Prostate gland (tissue), 2 donors: ENCODE results near the gene RIPPLY1. TPM values are rescaled to one million over a fixed set of nuclear protein-coding genes. Genes with fewer than 3 reads are reported as not detected.

Experiments
- DNase-seq: peaks from one replicate; pipeline ENCODE4 v3.0.0-alpha.2; 2019; ENCODE audit warnings: low spot score
- H3K27ac ChIP-seq, 2 donors: fragments of 200-600 bp; sonication (generic); 2 replicates each; pipeline ENCODE4 v1.5.1; 2017 to 2019
- H3K27me3 ChIP-seq: fragments of 200-600 bp; sonication (generic); replicated peaks from 2 replicates; pipeline ENCODE4 v1.5.1; 2019; ENCODE audit not compliant: insufficient read depth
- H3K36me3 ChIP-seq, 2 donors: fragments of 200-600 bp; sonication (generic); 1 replicate in 1 of 2; 2 replicates in 1 of 2; pipeline versions ENCODE4 v1.5.1 to v1.8.1; 2017 to 2019
- H3K4me1 ChIP-seq: fragments of 200-600 bp; sonication (generic); replicated peaks from 2 replicates; pipeline ENCODE4 v1.5.1; 2019
- H3K4me3 ChIP-seq, 2 donors: fragments of 200-600 bp; sonication (generic); 2 replicates each; pipeline ENCODE4 v1.5.1; 2017 to 2019
- H3K9me3 ChIP-seq: fragments of 200-600 bp; sonication (generic); 2 replicates; pipeline ENCODE4 v1.5.1; 2017
- POLR2A ChIP-seq: fragments of 450-650 bp; IDR thresholded peaks from one replicate; pipeline ENCODE4 v1.6.1; 2016; ENCODE audit warnings: antibody characterized with exemption, mild to moderate bottlenecking
- POLR2AphosphoS5 ChIP-seq: sonication (generic); formaldehyde crosslinking; IDR thresholded peaks from one replicate; pipeline ENCODE4 v1.6.1; 2017; ENCODE audit warnings: antibody characterized with exemption
- WGBS: methylation state at CpG from one replicate; pipeline ENCODE4 v1.1.5; 2018; 5-methylcytosine and 5-hydroxymethylcytosine counted together
- intact Hi-C: fragments of 100-400 bp; cut with DNase I; formaldehyde crosslinking; loops from one replicate; pipeline ENCODE4 v1.14.2; 2022
- total RNA-seq, 2 donors: library from RNA; depleted of rRNA; stranded (reverse); fragments of >200 nt; gene quantifications; one replicate each; pipeline ENCODE4 v1.1.0, GENCODE V29; 2016
- TF ChIP-seq, protein P1 (sequence below), 4 experiments: fragments of 200-600 bp in 2 of 4; fragments of 450-650 bp in 2 of 4; sonication (generic) in 2 of 4; IDR thresholded peaks; 1 replicate in 3 of 4; 2 replicates in 1 of 4; pipeline ENCODE4 v1.5.1; 2016 to 2019; ENCODE audit warnings: antibody characterized with exemption in 4 of 4, mild to moderate bottlenecking in 2 of 4, moderate library complexity in 2 of 4

The RIPPLY1 gene
- total RNA-seq, 2 donors from 2014 or later = not detected

DNA sequence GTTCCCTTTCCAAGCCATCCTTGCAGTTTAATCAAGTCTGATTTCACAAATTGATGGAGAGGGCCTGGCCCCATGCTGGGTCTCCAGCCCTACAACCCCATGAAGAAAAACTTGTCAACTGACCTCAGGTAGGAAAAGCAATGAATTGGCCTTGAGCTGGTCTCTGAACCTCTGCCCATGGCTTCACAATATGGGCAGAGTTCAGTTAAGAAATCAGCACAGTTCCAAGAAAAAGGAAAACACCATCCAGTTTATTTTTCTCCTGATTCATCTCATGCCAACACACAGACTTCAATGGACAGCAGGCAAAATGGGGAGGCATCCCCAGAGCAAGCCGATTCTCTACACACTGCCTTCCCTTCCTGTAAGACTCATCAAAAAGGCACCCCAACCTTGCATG is 3.3 kb downstream of the RIPPLY1 start:
- H3K4me1 ChIP-seq = no peaks in the 10 kb centered on the region
- H3K36me3 ChIP-seq = no peaks in the 10 kb centered on the region
- 47% methylated on average over 1 of the region's 1 CpG for WGBS
- no peak for DNase-seq
- intact Hi-C loops = loop anchor here (5.0 kb wide), 1 partner anchor 52 kb away; no protein-coding TSS in a partner anchor
- H3K27me3 ChIP-seq = no peaks in the 10 kb centered on the region
- H3K9me3 ChIP-seq = no peaks in the 10 kb centered on the region
- no peak overlapping the region for H3K4me3 ChIP-seq
- no peak overlapping the region for H3K27ac ChIP-seq
- no peak for TF ChIP-seq POLR2A
- TF ChIP-seq, protein P1, sequence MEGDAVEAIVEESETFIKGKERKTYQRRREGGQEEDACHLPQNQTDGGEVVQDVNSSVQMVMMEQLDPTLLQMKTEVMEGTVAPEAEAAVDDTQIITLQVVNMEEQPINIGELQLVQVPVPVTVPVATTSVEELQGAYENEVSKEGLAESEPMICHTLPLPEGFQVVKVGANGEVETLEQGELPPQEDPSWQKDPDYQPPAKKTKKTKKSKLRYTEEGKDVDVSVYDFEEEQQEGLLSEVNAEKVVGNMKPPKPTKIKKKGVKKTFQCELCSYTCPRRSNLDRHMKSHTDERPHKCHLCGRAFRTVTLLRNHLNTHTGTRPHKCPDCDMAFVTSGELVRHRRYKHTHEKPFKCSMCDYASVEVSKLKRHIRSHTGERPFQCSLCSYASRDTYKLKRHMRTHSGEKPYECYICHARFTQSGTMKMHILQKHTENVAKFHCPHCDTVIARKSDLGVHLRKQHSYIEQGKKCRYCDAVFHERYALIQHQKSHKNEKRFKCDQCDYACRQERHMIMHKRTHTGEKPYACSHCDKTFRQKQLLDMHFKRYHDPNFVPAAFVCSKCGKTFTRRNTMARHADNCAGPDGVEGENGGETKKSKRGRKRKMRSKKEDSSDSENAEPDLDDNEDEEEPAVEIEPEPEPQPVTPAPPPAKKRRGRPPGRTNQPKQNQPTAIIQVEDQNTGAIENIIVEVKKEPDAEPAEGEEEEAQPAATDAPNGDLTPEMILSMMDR (IDR thresholded peaks at IDR 0.05) = no peak

DNA sequence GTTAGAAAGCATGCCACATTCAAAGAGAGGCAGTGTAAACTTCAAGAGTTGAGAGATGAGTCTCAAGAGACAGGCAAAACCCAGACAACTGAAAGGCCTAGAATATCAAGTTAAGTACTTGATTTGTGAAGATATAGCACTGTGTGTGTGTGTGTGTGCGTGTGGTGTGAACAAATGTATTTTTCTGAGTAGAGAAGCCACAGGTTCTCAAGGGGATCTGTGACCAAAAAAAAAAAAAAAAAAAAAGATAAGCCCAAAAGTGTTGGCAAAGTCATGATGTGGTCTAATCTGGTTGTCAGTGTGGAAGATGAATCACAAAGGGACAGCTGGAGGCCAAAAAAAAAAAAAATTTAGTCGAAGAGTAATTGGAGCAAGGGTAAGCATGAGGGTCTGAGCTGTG is 3.9 kb downstream of the RIPPLY1 start:
- intact Hi-C loops = no loop called here
- 56% methylated on average over 2 of the region's 2 CpGs for WGBS
- DNase-seq = no peak
- no peak overlapping the region for H3K4me3 ChIP-seq
- H3K36me3 ChIP-seq = no peaks in the 10 kb centered on the region
- H3K27ac ChIP-seq = no peak overlapping the region
- no peak for TF ChIP-seq POLR2A
- TF ChIP-seq POLR2AphosphoS5 = no peak
- TF ChIP-seq, protein P1 (IDR thresholded peaks at IDR 0.05) = no peak
- H3K27me3 ChIP-seq = no peaks in the 10 kb centered on the region
- H3K9me3 ChIP-seq = no peaks in the 10 kb centered on the region
- H3K4me1 ChIP-seq = no peaks in the 10 kb centered on the region

DNA sequence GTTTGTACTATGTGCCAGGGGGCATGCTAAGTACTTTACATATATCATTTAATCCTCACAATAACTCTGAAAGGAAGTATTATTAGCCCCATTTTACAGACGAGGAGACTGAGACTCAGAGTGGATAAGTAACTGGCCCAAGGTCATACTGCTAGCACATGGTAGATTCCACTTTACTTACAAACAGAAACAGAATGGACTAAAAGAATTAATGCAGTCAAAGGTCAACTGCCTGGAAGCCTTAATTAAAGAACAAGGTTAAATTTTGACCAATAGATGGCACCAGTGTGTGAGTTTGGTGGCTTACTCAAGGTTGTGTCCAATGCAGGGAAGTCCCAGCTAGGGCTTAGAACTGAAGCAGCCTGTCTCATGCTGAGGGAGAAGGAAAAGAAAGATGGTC is 4.7 kb downstream of the RIPPLY1 start:
- H3K36me3 ChIP-seq = no peaks in the 10 kb centered on the region
- intact Hi-C loops = no loop called here
- WGBS = 56% methylated on average over 1 of the region's 1 CpG
- no peaks in the 10 kb centered on the region for H3K9me3 ChIP-seq
- no peak overlapping the region for H3K27ac ChIP-seq
- H3K4me1 ChIP-seq = no peaks in the 10 kb centered on the region
- no peak for DNase-seq
- H3K27me3 ChIP-seq = no peaks in the 10 kb centered on the region
- H3K4me3 ChIP-seq = no peak overlapping the region
- TF ChIP-seq, protein P1 (IDR thresholded peaks at IDR 0.05) = no peak
- no peak for TF ChIP-seq POLR2A
- no peak for TF ChIP-seq POLR2AphosphoS5

DNA sequence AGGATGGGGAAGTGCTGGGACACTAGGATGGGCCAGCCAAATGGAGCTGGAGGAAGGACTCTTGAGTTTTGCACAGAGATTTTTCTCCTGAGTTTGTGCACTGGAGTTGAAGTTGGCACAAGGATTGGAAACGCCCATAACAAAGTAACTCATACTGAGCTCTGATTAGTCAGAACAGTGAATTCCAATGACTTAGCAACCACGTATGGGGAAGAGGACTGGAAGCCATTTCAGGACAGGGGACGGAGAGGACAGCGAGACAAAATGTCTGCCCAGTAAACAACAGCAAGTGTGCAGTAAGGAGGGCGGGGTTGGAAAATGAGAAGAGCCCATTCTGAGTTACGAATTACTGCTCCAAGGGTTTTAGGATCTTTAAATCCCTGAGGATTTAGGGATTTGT is 5.9 kb downstream of the RIPPLY1 start:
- no peaks in the 10 kb centered on the region for H3K9me3 ChIP-seq
- DNase-seq = no peak
- intact Hi-C loops = no loop called here
- no peak overlapping the region for H3K27ac ChIP-seq
- no peaks in the 10 kb centered on the region for H3K4me1 ChIP-seq
- no peaks in the 10 kb centered on the region for H3K36me3 ChIP-seq
- H3K27me3 ChIP-seq = no peaks in the 10 kb centered on the region
- TF ChIP-seq POLR2A (no peak), POLR2AphosphoS5 (no peak)
- TF ChIP-seq, protein P1 (IDR thresholded peaks at IDR 0.05) = no peak
- WGBS = 83% methylated on average over 6 of the region's 6 CpGs
- H3K4me3 ChIP-seq = no peak overlapping the region

DNA sequence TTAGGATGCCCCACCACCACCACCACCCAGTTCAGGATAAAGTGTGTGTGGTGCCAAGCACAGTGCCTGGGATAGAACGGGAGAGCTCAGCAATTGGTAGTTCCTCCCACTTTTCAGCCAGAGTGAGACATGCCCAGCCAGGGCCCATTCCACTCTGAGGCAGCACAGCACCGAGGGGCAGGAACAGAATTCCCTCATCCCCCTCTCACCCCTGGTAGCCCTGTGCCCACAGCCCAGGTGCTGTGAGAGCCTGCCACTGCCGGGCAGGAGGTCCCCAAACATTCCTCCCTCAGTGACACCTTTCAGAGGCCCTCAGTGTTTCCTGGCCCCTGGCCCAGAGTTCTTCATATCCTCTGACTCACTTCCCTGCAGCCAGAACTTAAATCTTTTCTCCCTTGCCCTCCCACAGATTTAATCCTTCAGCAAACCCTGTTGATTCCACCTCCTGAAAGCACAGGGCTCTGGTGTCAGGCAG is 8.1 kb downstream of the RIPPLY1 start:
- H3K4me3 ChIP-seq = no peak overlapping the region
- no peak for DNase-seq
- TF ChIP-seq, protein P1 (IDR thresholded peaks at IDR 0.05) = no peak
- TF ChIP-seq POLR2A (no peak), POLR2AphosphoS5 (no peak)
- H3K27ac ChIP-seq = no peak overlapping the region
- 55% methylated on average over 2 of the region's 3 CpGs for WGBS
- intact Hi-C loops = no loop called here
- H3K27me3 ChIP-seq = no peaks in the 10 kb centered on the region
- H3K9me3 ChIP-seq = no peaks in the 10 kb centered on the region
- H3K4me1 ChIP-seq = no peaks in the 10 kb centered on the region
- no peaks in the 10 kb centered on the region for H3K36me3 ChIP-seq
